GM18909 (cell line): Measurements from ENCODE around the gene ADAM12.
"Not testable (repeated sequence)": the region's sequence is repeated elsewhere in the genome, so short reads cannot be mapped to it uniquely, and the experiment has no call there.

Experiments used
- ATAC-seq: cut with Tn5 transposase; IDR thresholded peaks from one replicate; pipeline ENCODE4 v1.9.1; 2021; ENCODE audit warnings: mild to moderate bottlenecking; ENCODE audit not compliant: unreplicated experiment, poor library complexity

Gene ADAM12

GRCh38 chr10:126270111-126270510 is 118.2 kb downstream of the ADAM12 start:
- ATAC-seq = no peak

GRCh38 chr10:126268013-126268920 is 120.0 kb downstream of the ADAM12 start:
- ATAC-seq = no peak

GRCh38 chr10:126264102-126265018 is 123.9 kb downstream of the ADAM12 start:
- ATAC-seq = no peak

- no peak for ATAC-seq
Observed at GRCh38 chr10:126263006-126263676, 125.1 kb downstream of the ADAM12 start.

- ATAC-seq = no peak
Observed at GRCh38 chr10:126262233-126262838, 125.9 kb downstream of the ADAM12 start.

- no peak for ATAC-seq
Observed at GRCh38 chr10:126259760-126260479, 128.4 kb downstream of the ADAM12 start.

GRCh38 chr10:126256864-126257263 is 131.4 kb downstream of the ADAM12 start:
- ATAC-seq = no peak

GRCh38 chr10:126255313-126255712 is 133.0 kb downstream of the ADAM12 start:
- no peak for ATAC-seq

- no peak for ATAC-seq
Observed at GRCh38 chr10:126253611-126253998, 134.7 kb downstream of the ADAM12 start.

GRCh38 chr10:126252884-126253610 is 135.2 kb downstream of the ADAM12 start:
- no peak for ATAC-seq

- ATAC-seq = no peak
Observed at GRCh38 chr10:126251778-126252407, 136.4 kb downstream of the ADAM12 start.

- ATAC-seq = no peak
Observed at GRCh38 chr10:126250527-126251310, 137.6 kb downstream of the ADAM12 start.

GRCh38 chr10:126250045-126250444 is 138.2 kb downstream of the ADAM12 start:
- ATAC-seq = no peak

- ATAC-seq = no peak
Observed at GRCh38 chr10:126247446-126247975, 140.8 kb downstream of the ADAM12 start.

- not testable (repeated sequence) for ATAC-seq
Observed at GRCh38 chr10:126246396-126246795, 141.9 kb downstream of the ADAM12 start.

- ATAC-seq = no peak
Observed at GRCh38 chr10:126245501-126245900, 142.8 kb downstream of the ADAM12 start.

GRCh38 chr10:126243971-126244370 is 144.3 kb downstream of the ADAM12 start:
- no peak for ATAC-seq
